BE2C (cell line): ENCODE data around the gene UPB1.
A peak's percentile ranks its signal among the peaks of the same experiment; 100 is the strongest.

Source experiments
- DNase-seq: peaks from one replicate; pipeline ENCODE4 v3.0.0-alpha.2; 2020
- H3K27me3 ChIP-seq: fragments of 250-450 bp; sonication (Bioruptor Pico); 2 replicates; pipeline ENCODE4 v1.5.1; 2020; ENCODE audit warnings: mild to moderate bottlenecking
- H3K36me3 ChIP-seq: fragments of 250-450 bp; sonication (Bioruptor Pico); 2 replicates; pipeline ENCODE4 v1.5.1; 2020; ENCODE audit warnings: mild to moderate bottlenecking
- H3K4me1 ChIP-seq: fragments of 250-450 bp; sonication (Bioruptor Pico); 2 replicates; pipeline ENCODE4 v1.5.1; 2020
- H3K4me3 ChIP-seq: 2 replicates; pipeline ENCODE4 v1.5.1; 2011; ENCODE audit warnings: low read depth, low read length
- H3K9me3 ChIP-seq: fragments of 250-450 bp; sonication (Bioruptor Pico); 2 replicates; pipeline ENCODE4 v1.5.1; 2020
- CTCF ChIP-seq: IDR thresholded peaks from 2 replicates; pipeline ENCODE4 v1.5.1; 2012; ENCODE audit warnings: mild to moderate bottlenecking, low read depth, low read length

UPB1 gene

GRCh38 chr22:24507716-24508115, 12.6 kb downstream of the UPB1 start:
- H3K4me1 ChIP-seq, result peaks cover 19% of the 10 kb centered on the region
- H3K4me3 ChIP-seq, result no peak overlapping the region
- no peak for TF ChIP-seq CTCF
- H3K9me3 ChIP-seq, result no peaks in the 10 kb centered on the region
- no peaks in the 10 kb centered on the region for H3K27me3 ChIP-seq
- DNase-seq, result no peak
- no peaks in the 10 kb centered on the region for H3K36me3 ChIP-seq

- Histone ChIP-seq H3K36me3 (no peaks in the 10 kb centered on the region), H3K4me3 (no peak overlapping the region), H3K9me3 (no peaks in the 10 kb centered on the region), H3K27me3 (no peaks in the 10 kb centered on the region), H3K4me1 (peaks cover 15% of the 10 kb centered on the region)
- peak; percentile 70 for DNase-seq
- no peak for TF ChIP-seq CTCF
These were observed 15.8 kb downstream of the UPB1 start for GRCh38 chr22:24510637-24511625.

GRCh38 chr22:24512043-24512442, 16.9 kb downstream of the UPB1 start:
- no peak for TF ChIP-seq CTCF
- Histone ChIP-seq H3K4me1 (peaks cover 16% of the 10 kb centered on the region), H3K4me3 (no peak overlapping the region), H3K27me3 (no peaks in the 10 kb centered on the region), H3K36me3 (no peaks in the 10 kb centered on the region), H3K9me3 (no peaks in the 10 kb centered on the region; the same call in 1 of the 2 replicates)
- no peak for DNase-seq

- DNase-seq, result no peak
- no peak for TF ChIP-seq CTCF
- peaks cover 19% of the 10 kb centered on the region for H3K4me1 ChIP-seq
These were observed 18.5 kb downstream of the UPB1 start for GRCh38 chr22:24513378-24514240.

GRCh38 chr22:24514241-24515026, 19.3 kb downstream of the UPB1 start:
- H3K27me3 ChIP-seq, result no peaks in the 10 kb centered on the region
- no peaks in the 10 kb centered on the region; the same call in 1 of the 2 replicates for H3K9me3 ChIP-seq
- TF ChIP-seq CTCF, result no peak
- no peak for DNase-seq
- no peaks in the 10 kb centered on the region for H3K36me3 ChIP-seq
- no peak overlapping the region for H3K4me3 ChIP-seq
- H3K4me1 ChIP-seq, result peaks cover 19% of the 10 kb centered on the region

More at GRCh38 chr22:24513378-24514240, 18.5 kb downstream of the UPB1 start:
- Histone ChIP-seq H3K9me3 (no peaks in the 10 kb centered on the region; the same call in 1 of the 2 replicates), H3K36me3 (no peaks in the 10 kb centered on the region), H3K4me3 (no peak overlapping the region), H3K27me3 (no peaks in the 10 kb centered on the region)
